K562 (cell line): Measurements from ENCODE around the gene RSPH3. TPM values are rescaled to one million over a fixed set of nuclear protein-coding genes. Genes with fewer than 3 reads are reported as not detected.
A peak's percentile ranks its signal among the peaks of the same experiment; 100 is the strongest.

Experiments
- ATF7 ChIP-seq: fragments of 450-650 bp; IDR thresholded peaks from 2 replicates; pipeline ENCODE4 v1.7.1; 2014; ENCODE audit warnings: mild to moderate bottlenecking, moderate library complexity
- CHD1 ChIP-seq: fragments of 200-600 bp; sonication (generic); IDR thresholded peaks from one replicate; pipeline ENCODE4 v1.6.1; 2012; ENCODE audit warnings: mild to moderate bottlenecking, moderate library complexity, low read length, inconsistent platforms
- ESRRA ChIP-seq: fragments of 450-650 bp; IDR thresholded peaks from 2 replicates; pipeline ENCODE4 v1.6.1; 2014; ENCODE audit warnings: low read depth, mild to moderate bottlenecking, moderate library complexity, borderline replicate concordance
- LARP7 ChIP-seq: fragments of 450-650 bp; IDR thresholded peaks from 2 replicates; pipeline ENCODE4 v1.6.1; 2016
- PHF20 ChIP-seq: fragments of 450-650 bp; IDR thresholded peaks from 2 replicates; pipeline ENCODE4 v1.6.1; 2018; ENCODE audit not compliant: partially characterized antibody
- TRIM24 ChIP-seq, 2 experiments: fragments of 450-650 bp; IDR thresholded peaks; 2 replicates each; pipeline ENCODE4 v1.6.1; 2016
- ZFP1 ChIP-seq: fragments of 450-650 bp; formaldehyde crosslinking; IDR thresholded peaks from 2 replicates; pipeline ENCODE4 v1.4.0; 2020; ENCODE audit warnings: mild to moderate bottlenecking, mixed read lengths
- ZNF175 ChIP-seq: fragments of 200-800 bp; sonication (Bioruptor generic); IDR thresholded peaks from 2 replicates; pipeline ENCODE4 v1.6.1; 2016; ENCODE audit warnings: low read depth, mild to moderate bottlenecking, missing genetic modification characterization, missing compliant biosample characterization
- ZNF584 ChIP-seq: fragments of 200-800 bp; sonication (Bioruptor generic); IDR thresholded peaks from 2 replicates; pipeline ENCODE4 v1.6.1; 2016; ENCODE audit warnings: low read depth, mild to moderate bottlenecking, missing genetic modification characterization, missing compliant biosample characterization
- ZNF644 ChIP-seq: fragments of 200-800 bp; sonication (Bioruptor generic); IDR thresholded peaks from 2 replicates; pipeline ENCODE4 v1.6.1; 2016; ENCODE audit warnings: low read depth, missing genetic modification characterization, missing compliant biosample characterization
- ZNF668 ChIP-seq: fragments of 250-450 bp; sonication (Bioruptor Pico); IDR thresholded peaks from 2 replicates; pipeline ENCODE4 v1.8.0; 2022; ENCODE audit warnings: mild to moderate bottlenecking, inconsistent platforms
- polyA plus RNA-seq, 8 experiments: library from polyadenylated mRNA; depleted of rRNA in 4 of 8; stranded (reverse) in 5 of 8; unstranded in 3 of 8; fragments of >200 nt; fragmentation: Nextera tagmentation in 2 of 8; fragmentation: Illumina TruSeq in 1 of 8; extraction: Ambion mirVana in 2 of 8; extraction: Trizol in 1 of 8; gene quantifications; 2 replicates each; pipeline versions ENCODE4 v1.2.1 to v1.2.3, GENCODE V29; 2011 to 2014; ENCODE audit warnings: inconsistent platforms in 1 of 8, missing spikeins in 1 of 8
- total RNA-seq, 7 experiments: library from RNA; depleted of rRNA in 6 of 7; stranded (reverse); fragments of >200 nt in 6 of 7; fragmentation: Illumina TruSeq in 2 of 7; extraction: Trizol in 2 of 7; gene quantifications; 2 replicates each; pipeline versions ENCODE4 v1.2.1 to v1.2.3, GENCODE V29; 2011 to 2021; ENCODE audit warnings: low replicate concordance in 1 of 7
- TF ChIP-seq, protein P1 (sequence below), 2 experiments: fragments of 450-650 bp in 1 of 2; sonication (generic) in 1 of 2; formaldehyde crosslinking in 1 of 2; IDR thresholded peaks in 1 of 2; conservative IDR thresholded peaks in 1 of 2; 2 replicates each; pipeline versions ENCODE4 v1.6.1 to v1.8.1; 2016 to 2023; ENCODE audit warnings: mild to moderate bottlenecking in 2 of 2, moderate library complexity in 2 of 2, inconsistent platforms in 1 of 2, missing genetic modification reagents in 1 of 2
- TF ChIP-seq, protein P2 (sequence below): sonication (generic); formaldehyde crosslinking; IDR thresholded peaks from 2 replicates; pipeline ENCODE4 v1.9.0; 2022; ENCODE audit warnings: mild to moderate bottlenecking, missing genetic modification reagents
- TF ChIP-seq, protein P3 (sequence below): fragments of 250-450 bp; sonication (Bioruptor Pico); IDR thresholded peaks from 2 replicates; pipeline ENCODE4 v1.5.1; 2021; ENCODE audit warnings: mild to moderate bottlenecking

The RSPH3 gene
- total and polyA plus RNA-seq, 9 of the 15 experiments (the other 6 are each of a cell fraction or from before 2014, with no cell fraction given) = 0.52 to 2.9 (median 1.5) TPM

DNA sequence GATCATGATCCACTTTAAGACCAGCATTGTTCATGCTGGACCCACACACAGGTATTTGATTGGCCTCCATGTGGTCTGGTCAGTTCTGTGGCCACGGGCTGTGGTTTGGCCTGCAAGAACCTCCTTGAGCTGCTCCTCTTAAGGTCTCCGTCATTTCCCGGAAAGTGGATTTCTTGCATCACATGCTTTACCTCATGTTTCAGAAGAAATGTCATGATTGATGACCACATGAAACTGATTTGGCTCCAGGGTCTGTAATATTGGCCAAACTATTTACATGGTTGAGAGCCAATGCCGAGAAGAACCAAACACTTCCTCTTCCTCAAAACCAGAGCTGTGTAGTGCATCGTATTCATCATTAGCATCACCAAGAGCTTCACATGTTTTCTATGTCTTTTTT, 13.2 kb upstream of the RSPH3 start (continued):
- TF ChIP-seq, protein P1, sequence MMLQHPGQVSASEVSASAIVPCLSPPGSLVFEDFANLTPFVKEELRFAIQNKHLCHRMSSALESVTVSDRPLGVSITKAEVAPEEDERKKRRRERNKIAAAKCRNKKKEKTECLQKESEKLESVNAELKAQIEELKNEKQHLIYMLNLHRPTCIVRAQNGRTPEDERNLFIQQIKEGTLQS (IDR thresholded peaks at IDR 0.05) = peak; percentile 62
- TF ChIP-seq, protein P1 (CRISPR knock-in tag; conservative IDR thresholded peaks at IDR 0.05) = no peak
- TF ChIP-seq PHF20 (no peak), ZNF644 (tag) (no peak), ZNF584 (peak; percentile 56; the same call in 1 of the 2 replicates), ZNF668 (no peak), ZNF175 (CRISPR knock-in tag) (peak; percentile 60; the same call in 1 of the 2 replicates), ATF7 (peak; percentile 62; the same call in 1 of the 2 replicates), LARP7 (no peak), ESRRA (peak; percentile 48; the same call in 1 of the 2 replicates), ZFP1 (no peak), TRIM24 (IDR thresholded peaks at IDR 0.05) (peak; percentile 19 to 64; a peak in 2 of 4 replicates), CHD1 (no peak)
- TF ChIP-seq, protein P2, sequence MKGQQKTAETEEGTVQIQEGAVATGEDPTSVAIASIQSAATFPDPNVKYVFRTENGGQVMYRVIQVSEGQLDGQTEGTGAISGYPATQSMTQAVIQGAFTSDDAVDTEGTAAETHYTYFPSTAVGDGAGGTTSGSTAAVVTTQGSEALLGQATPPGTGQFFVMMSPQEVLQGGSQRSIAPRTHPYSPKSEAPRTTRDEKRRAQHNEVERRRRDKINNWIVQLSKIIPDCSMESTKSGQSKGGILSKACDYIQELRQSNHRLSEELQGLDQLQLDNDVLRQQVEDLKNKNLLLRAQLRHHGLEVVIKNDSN (CRISPR knock-in tag) = no peak
- TF ChIP-seq, protein P3, sequence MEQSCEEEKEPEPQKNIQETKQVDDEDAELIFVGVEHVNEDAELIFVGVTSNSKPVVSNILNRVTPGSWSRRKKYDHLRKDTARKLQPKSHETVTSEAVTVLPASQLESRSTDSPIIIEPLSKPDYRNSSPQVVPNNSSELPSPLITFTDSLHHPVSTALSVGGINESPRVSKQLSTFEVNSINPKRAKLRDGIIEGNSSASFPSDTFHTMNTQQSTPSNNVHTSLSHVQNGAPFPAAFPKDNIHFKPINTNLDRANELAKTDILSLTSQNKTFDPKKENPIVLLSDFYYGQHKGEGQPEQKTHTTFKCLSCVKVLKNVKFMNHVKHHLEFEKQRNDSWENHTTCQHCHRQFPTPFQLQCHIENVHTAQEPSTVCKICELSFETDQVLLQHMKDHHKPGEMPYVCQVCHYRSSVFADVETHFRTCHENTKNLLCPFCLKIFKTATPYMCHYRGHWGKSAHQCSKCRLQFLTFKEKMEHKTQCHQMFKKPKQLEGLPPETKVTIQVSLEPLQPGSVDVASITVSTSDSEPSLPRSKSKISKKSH (CRISPR knock-in tag) = no peak
